Fibroblast of lung (primary cell): Measurements from ENCODE around the gene GLDN.

ENCODE experiments used
- CTCF ChIP-seq, 2 donors: IDR thresholded peaks in 1 of 2; conservative IDR thresholded peaks in 1 of 2; 1 replicate in 1 of 2; 2 replicates in 1 of 2; pipeline ENCODE4 v1.5.1; 2011 to 2012; ENCODE audit warnings: low read length in 2 of 2, control low read depth in 1 of 2, inconsistent platforms in 1 of 2, low read depth in 1 of 2, mild to moderate bottlenecking in 1 of 2
- EZH2 ChIP-seq: IDR thresholded peaks from 2 replicates; pipeline ENCODE4 v1.5.1; 2012; ENCODE audit warnings: low read length, control low read depth, mild to moderate bottlenecking; ENCODE audit errors: missing control alignments

- no peak for TF ChIP-seq CTCF (conservative IDR thresholded peaks at IDR 0.05 in 1 of 2, IDR thresholded peaks at IDR 0.05 in 1 of 2; ENCODE audit: low read depth in 1 of 2, low read length in 2 of 2)
- TF ChIP-seq EZH2, result no peak
Measured at GRCh38 chr15:51302480-51302879, 39.0 kb upstream of the GLDN start.
